MM.1S (cell line): Measurements from ENCODE around the gene VEPH1.

Experiments
- EZH2 ChIP-seq: fragments of 300-600 bp; sonication (generic); optimal IDR thresholded peaks from 2 replicates; pipeline ENCODE3; 2017; ENCODE audit warnings: low read depth, mild to moderate bottlenecking, antibody characterized with exemption, low read length, mixed read lengths
- EZH2phosphoT487 ChIP-seq: fragments of 300-600 bp; sonication (generic); IDR thresholded peaks from 2 replicates; pipeline ENCODE4 v1.6.1; 2018; ENCODE audit warnings: antibody characterized with exemption, low read length
- TF ChIP-seq, protein P1 (sequence below): fragments of 300-600 bp; sonication (generic); IDR thresholded peaks from 2 replicates; pipeline ENCODE4 v1.5.1; 2016; ENCODE audit warnings: antibody characterized with exemption, low read length, mixed read lengths

DNA sequence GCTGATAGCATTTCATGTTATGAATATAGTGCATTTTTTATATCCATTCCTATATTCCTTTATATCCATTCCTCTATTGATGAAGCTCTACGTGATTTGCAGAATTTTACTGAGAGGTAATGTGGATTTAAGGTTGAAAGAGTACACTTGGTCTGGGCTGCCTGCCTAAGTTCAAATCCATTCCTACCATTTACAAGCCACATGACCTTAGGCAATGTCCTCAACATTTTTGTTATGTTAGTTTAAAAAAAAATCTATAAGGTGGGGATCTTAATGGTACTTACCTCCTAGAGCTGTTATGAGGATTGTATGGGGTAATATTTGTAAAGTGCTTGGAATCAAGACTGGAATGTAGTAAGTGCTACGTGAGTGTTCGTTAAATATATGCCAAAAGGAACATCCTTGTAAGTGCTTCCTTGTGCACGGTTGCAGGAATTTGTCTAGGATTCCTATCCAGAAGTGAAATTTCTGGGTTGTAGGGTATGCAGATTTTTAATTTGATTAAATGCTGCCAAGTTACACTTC is 11.2 kb upstream of the VEPH1 start:
- TF ChIP-seq, protein P1, sequence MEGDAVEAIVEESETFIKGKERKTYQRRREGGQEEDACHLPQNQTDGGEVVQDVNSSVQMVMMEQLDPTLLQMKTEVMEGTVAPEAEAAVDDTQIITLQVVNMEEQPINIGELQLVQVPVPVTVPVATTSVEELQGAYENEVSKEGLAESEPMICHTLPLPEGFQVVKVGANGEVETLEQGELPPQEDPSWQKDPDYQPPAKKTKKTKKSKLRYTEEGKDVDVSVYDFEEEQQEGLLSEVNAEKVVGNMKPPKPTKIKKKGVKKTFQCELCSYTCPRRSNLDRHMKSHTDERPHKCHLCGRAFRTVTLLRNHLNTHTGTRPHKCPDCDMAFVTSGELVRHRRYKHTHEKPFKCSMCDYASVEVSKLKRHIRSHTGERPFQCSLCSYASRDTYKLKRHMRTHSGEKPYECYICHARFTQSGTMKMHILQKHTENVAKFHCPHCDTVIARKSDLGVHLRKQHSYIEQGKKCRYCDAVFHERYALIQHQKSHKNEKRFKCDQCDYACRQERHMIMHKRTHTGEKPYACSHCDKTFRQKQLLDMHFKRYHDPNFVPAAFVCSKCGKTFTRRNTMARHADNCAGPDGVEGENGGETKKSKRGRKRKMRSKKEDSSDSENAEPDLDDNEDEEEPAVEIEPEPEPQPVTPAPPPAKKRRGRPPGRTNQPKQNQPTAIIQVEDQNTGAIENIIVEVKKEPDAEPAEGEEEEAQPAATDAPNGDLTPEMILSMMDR = no peak
- TF ChIP-seq EZH2 (no peak), EZH2phosphoT487 (no peak)
